Thoracic aorta (tissue), 2 donors: ENCODE data around the gene COL24A1. TPM values are rescaled to one million over a fixed set of nuclear protein-coding genes. Genes with fewer than 3 reads are reported as not detected.

Experiments used
- ATAC-seq: fragments of 150-250 bp; one replicate; pipeline ENCODE4 v1.8.0; 2017; ENCODE audit warnings: low read depth; ENCODE audit not compliant: insufficient number of reproducible peaks, low FRiP score
- DNase-seq: peaks from one replicate; pipeline ENCODE4 v3.0.0-alpha.2; 2020; ENCODE audit warnings: low spot score
- H3K27ac ChIP-seq, 2 donors: fragments of 200-600 bp; sonication (generic); 1 replicate in 1 of 2; 2 replicates in 1 of 2; pipeline ENCODE4 v1.5.1; 2016; ENCODE audit warnings: mild to moderate bottlenecking in 2 of 2, moderate library complexity in 2 of 2
- H3K27me3 ChIP-seq: fragments of 200-600 bp; sonication (generic); replicated peaks from 2 replicates; pipeline ENCODE4 v1.6.0; 2016; ENCODE audit warnings: mild to moderate bottlenecking; ENCODE audit not compliant: insufficient read depth
- H3K36me3 ChIP-seq: fragments of 200-600 bp; sonication (generic); one replicate; pipeline ENCODE4 v1.5.1; 2016
- H3K4me1 ChIP-seq, 2 donors: fragments of 200-600 bp; sonication (generic); 1 replicate in 1 of 2; 2 replicates in 1 of 2; pipeline versions ENCODE4 v1.5.1 to v1.6.0; 2016; ENCODE audit warnings: low read depth in 2 of 2, mild to moderate bottlenecking in 1 of 2; ENCODE audit not compliant: control insufficient read depth in 1 of 2
- H3K4me3 ChIP-seq: fragments of 200-600 bp; sonication (generic); 2 replicates; pipeline ENCODE4 v1.5.1; 2016; ENCODE audit warnings: mild to moderate bottlenecking
- H3K9me3 ChIP-seq: fragments of 200-600 bp; sonication (generic); 2 replicates; pipeline ENCODE4 v1.5.1; 2016
- total RNA-seq, 2 donors: library from RNA; depleted of rRNA; stranded (reverse); fragments of >200 nt; gene quantifications; one replicate each; pipeline versions ENCODE4 v1.1.0 to v1.2.3, GENCODE V29; 2016
- TF ChIP-seq, protein P1 (sequence below): fragments of 200-600 bp; sonication (generic); IDR thresholded peaks from one replicate; pipeline ENCODE4 v1.5.1; 2019; ENCODE audit warnings: antibody characterized with exemption

COL24A1 gene
- total RNA-seq, 2 donors from 2014 or later: 1.6 to 2.8 TPM

DNA sequence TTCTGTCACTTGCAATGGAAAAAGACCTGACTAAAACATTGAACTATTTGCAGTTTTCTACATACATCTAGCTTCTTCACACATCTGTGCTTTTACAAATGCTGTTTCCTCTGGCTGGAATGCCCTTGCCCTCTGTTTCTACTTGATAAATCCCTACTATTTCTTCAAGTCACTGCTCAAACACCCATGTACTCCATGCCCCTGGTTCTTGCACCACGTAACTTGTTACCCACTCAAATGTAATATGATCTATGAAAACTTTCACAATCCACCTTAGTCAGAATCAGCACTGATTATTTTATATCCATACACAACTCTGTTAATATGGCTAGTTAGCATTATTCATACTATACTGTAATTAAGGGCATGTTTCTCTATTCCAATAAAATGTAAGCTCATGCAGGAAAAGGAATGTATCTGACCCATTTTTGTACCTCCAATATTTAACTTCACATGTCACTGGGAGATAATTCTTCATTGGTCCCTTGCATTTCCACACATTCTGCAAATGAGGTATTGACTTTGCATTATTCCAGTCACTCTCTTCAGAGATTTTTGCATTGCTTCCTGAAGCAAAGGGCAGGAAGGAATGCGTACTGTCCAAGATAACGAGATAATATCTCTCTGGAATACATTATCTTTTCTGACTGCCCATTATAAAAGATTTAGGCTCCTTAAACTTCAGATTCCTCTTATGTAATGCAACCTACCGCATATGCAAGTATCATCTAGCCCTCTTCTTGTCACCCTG lies 158.3 kb downstream of the COL24A1 start:
- Histone ChIP-seq H3K9me3 (no peaks in the 10 kb centered on the region), H3K4me3 (no peak overlapping the region), H3K36me3 (no peaks in the 10 kb centered on the region), H3K27ac (no peak overlapping the region), H3K27me3 (no peaks in the 10 kb centered on the region), H3K4me1 (no peaks in the 10 kb centered on the region)
- DNase-seq (no peak), ATAC-seq (no peak)
- TF ChIP-seq, protein P1, sequence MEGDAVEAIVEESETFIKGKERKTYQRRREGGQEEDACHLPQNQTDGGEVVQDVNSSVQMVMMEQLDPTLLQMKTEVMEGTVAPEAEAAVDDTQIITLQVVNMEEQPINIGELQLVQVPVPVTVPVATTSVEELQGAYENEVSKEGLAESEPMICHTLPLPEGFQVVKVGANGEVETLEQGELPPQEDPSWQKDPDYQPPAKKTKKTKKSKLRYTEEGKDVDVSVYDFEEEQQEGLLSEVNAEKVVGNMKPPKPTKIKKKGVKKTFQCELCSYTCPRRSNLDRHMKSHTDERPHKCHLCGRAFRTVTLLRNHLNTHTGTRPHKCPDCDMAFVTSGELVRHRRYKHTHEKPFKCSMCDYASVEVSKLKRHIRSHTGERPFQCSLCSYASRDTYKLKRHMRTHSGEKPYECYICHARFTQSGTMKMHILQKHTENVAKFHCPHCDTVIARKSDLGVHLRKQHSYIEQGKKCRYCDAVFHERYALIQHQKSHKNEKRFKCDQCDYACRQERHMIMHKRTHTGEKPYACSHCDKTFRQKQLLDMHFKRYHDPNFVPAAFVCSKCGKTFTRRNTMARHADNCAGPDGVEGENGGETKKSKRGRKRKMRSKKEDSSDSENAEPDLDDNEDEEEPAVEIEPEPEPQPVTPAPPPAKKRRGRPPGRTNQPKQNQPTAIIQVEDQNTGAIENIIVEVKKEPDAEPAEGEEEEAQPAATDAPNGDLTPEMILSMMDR: no peak

DNA sequence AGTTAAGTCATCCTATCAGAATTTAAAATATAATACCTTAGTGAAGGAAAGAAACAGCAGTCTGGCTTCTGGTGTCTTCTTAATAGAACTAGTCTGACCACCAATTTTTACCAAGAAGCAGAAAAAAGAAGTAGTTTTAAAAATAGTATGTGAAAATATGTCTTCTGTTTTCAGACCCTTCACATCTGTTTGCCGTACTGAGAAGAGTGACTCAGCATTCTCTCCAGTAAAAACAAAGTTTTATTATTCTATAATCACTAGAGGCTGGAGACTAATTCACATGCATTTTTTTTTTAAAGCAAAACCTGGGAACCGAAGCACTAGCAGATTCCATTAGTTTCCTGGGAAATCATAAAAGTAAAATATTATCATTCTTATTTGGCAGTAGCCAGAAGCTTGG lies 163.8 kb downstream of the COL24A1 start:
- H3K27ac ChIP-seq: no peak overlapping the region
- ATAC-seq (no peak), DNase-seq (no peak)
- H3K4me1 ChIP-seq: no peaks in the 10 kb centered on the region
- TF ChIP-seq, protein P1: no peak
- no peaks in the 10 kb centered on the region for H3K9me3 ChIP-seq
- peak overlapping the region; percentile 61 for H3K4me3 ChIP-seq
- H3K36me3 ChIP-seq: no peaks in the 10 kb centered on the region
- H3K27me3 ChIP-seq: no peaks in the 10 kb centered on the region

DNA sequence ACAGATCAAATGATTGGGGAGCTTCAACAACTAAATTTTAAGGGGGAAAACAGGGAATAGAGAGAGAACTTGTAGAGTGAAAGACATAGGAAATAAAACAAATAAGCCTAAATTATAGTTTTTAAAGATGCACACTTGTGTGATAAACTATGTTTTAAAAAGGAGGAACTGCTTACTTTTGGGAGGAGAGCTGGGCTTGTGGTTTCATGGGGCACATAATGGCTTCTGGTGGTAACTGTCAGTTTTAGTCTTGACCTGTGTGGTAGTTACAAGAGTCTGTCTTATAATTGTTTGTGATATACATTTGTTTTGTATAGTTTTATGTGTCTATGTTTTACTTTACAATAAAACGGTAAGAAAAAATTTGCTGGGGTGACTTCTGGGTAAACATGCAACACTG lies 165.3 kb downstream of the COL24A1 start:
- H3K27me3 ChIP-seq: no peaks in the 10 kb centered on the region
- H3K9me3 ChIP-seq: no peaks in the 10 kb centered on the region
- ATAC-seq (no peak), DNase-seq (no peak)
- no peak overlapping the region for H3K4me3 ChIP-seq
- TF ChIP-seq, protein P1: no peak
- no peaks in the 10 kb centered on the region for H3K4me1 ChIP-seq
- no peaks in the 10 kb centered on the region for H3K36me3 ChIP-seq
- no peak overlapping the region for H3K27ac ChIP-seq

DNA sequence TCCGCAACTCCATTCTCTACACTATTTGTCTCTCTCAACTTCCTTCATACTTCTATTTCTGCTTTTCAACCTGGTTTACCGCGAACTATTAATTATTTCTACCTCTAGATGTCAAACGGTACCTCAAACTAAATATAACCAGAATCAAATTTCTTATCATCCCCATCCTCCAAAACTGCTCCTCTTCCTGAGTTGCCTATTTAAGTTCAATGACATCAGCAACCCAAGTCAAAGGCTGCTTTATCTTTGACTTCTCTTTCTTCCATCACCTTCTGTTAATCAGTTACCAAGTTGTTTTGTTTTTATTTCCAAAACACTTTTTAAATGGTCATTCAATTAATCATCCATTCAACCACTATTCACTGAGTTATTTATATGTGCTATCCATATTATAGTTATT lies 171.9 kb downstream of the COL24A1 start:
- no peak overlapping the region for H3K27ac ChIP-seq
- H3K36me3 ChIP-seq: no peaks in the 10 kb centered on the region
- H3K4me1 ChIP-seq: no peaks in the 10 kb centered on the region
- H3K27me3 ChIP-seq: no peaks in the 10 kb centered on the region
- no peak overlapping the region for H3K4me3 ChIP-seq
- no peak for DNase-seq
- no peak for ATAC-seq
- no peaks in the 10 kb centered on the region for H3K9me3 ChIP-seq
- TF ChIP-seq, protein P1: no peak

DNA sequence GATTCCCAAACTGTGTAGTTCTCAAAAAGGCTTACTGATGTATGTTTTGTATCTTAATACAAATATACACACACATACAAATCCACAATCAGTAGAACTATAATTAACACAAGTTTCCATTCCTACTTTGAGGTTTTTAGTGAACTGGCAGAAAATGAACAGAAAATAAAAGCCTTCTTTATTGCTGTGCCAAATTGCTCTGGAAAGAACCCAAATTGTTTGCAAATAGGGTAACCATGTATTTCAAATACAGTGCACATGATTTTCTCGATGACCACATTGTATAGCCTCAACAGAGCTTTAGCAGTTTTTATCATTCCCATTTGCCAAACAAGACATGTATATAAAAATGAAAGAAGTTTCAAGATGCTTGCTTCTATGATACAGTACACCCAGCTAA lies 173.3 kb downstream of the COL24A1 start:
- H3K27ac ChIP-seq: no peak overlapping the region
- H3K27me3 ChIP-seq: no peaks in the 10 kb centered on the region
- H3K4me1 ChIP-seq: no peaks in the 10 kb centered on the region
- no peaks in the 10 kb centered on the region for H3K36me3 ChIP-seq
- TF ChIP-seq, protein P1: no peak
- no peak overlapping the region for H3K4me3 ChIP-seq
- no peaks in the 10 kb centered on the region for H3K9me3 ChIP-seq
- ATAC-seq: no peak
- DNase-seq: no peak
